OCI-LY1 (cell line): ENCODE measurements around the gene CAMTA1.

Experiments
- H2AFZ ChIP-seq: fragments of 200-600 bp; sonication (generic), shearing (Covaris generic); 2 replicates; pipeline ENCODE4 v1.6.0; 2014; ENCODE audit warnings: antibody characterized with exemption, mild to moderate bottlenecking, low read length
- H3F3A ChIP-seq: fragments of 200-600 bp; sonication (generic), shearing (Covaris generic); 2 replicates; pipeline ENCODE4 v1.6.0; 2014; ENCODE audit warnings: mild to moderate bottlenecking, antibody characterized with exemption, low read length, moderate library complexity; ENCODE audit not compliant: insufficient read depth
- H3K27ac ChIP-seq: fragments of 200-600 bp; sonication (generic); 2 replicates; pipeline ENCODE4 v1.5.1; 2014; ENCODE audit warnings: low read length, mixed run types, mild to moderate bottlenecking, low read depth; ENCODE audit not compliant: poor library complexity, severe bottlenecking
- H3K27me3 ChIP-seq: fragments of 200-600 bp; sonication (generic); 2 replicates; pipeline ENCODE4 v1.6.0; 2014; ENCODE audit warnings: antibody characterized with exemption, mild to moderate bottlenecking, low read length, moderate library complexity; ENCODE audit not compliant: insufficient read depth
- H3K36me3 ChIP-seq: fragments of 200-600 bp; sonication (generic); 2 replicates; pipeline ENCODE4 v1.6.1; 2014; ENCODE audit warnings: mild to moderate bottlenecking, antibody characterized with exemption, low read length, moderate library complexity, mixed read lengths; ENCODE audit not compliant: insufficient read depth
- H3K4me1 ChIP-seq: fragments of 200-600 bp; sonication (generic); 2 replicates; pipeline ENCODE4 v1.5.1; 2014; ENCODE audit warnings: mild to moderate bottlenecking, low read length, moderate library complexity; ENCODE audit not compliant: insufficient read depth, severe bottlenecking
- H3K4me2 ChIP-seq: fragments of 200-600 bp; sonication (generic), shearing (Covaris generic); 2 replicates; pipeline ENCODE4 v1.6.1; 2014; ENCODE audit warnings: low read length
- H3K4me3 ChIP-seq: fragments of 200-600 bp; sonication (generic); 2 replicates; pipeline ENCODE4 v1.5.1; 2014; ENCODE audit warnings: low read length, low read depth, mild to moderate bottlenecking, mixed read lengths; ENCODE audit not compliant: poor library complexity, severe bottlenecking
- H3K79me2 ChIP-seq: fragments of 200-600 bp; shearing (Covaris generic); 2 replicates; pipeline ENCODE4 v1.6.1; 2016; ENCODE audit warnings: mixed run types, low read length, mixed read lengths; ENCODE audit not compliant: insufficient read depth
- H3K9ac ChIP-seq: fragments of 200-600 bp; sonication (generic), shearing (Covaris generic); 2 replicates; pipeline ENCODE4 v1.6.1; 2014; ENCODE audit warnings: mild to moderate bottlenecking, low read length, mixed read lengths
- H3K9me2 ChIP-seq: fragments of 200-600 bp; sonication (generic), shearing (Covaris generic); 2 replicates; pipeline ENCODE4 v1.6.1; 2014; ENCODE audit warnings: low read depth, mild to moderate bottlenecking, low read length, mixed read lengths
- H3K9me3 ChIP-seq: fragments of 200-600 bp; shearing (Covaris generic); 2 replicates; pipeline ENCODE4 v1.6.1; 2014; ENCODE audit warnings: low read length, mixed read lengths
- H4K20me1 ChIP-seq: fragments of 200-600 bp; sonication (generic), shearing (Covaris generic); 2 replicates; pipeline ENCODE4 v1.6.0; 2016; ENCODE audit warnings: mild to moderate bottlenecking, low read length; ENCODE audit not compliant: insufficient read depth
- CTCF ChIP-seq: fragments of 200-600 bp; sonication (generic), shearing (Covaris generic); IDR thresholded peaks from 2 replicates; pipeline ENCODE4 v1.5.1; 2017; ENCODE audit warnings: mild to moderate bottlenecking, antibody characterized with exemption, low read length, moderate library complexity, mixed read lengths
- EZH2 ChIP-seq: fragments of 200-600 bp; sonication (generic), shearing (Covaris generic); IDR thresholded peaks from 2 replicates; pipeline ENCODE4 v1.8.0; 2017; ENCODE audit warnings: borderline replicate concordance, mixed run types, mild to moderate bottlenecking, antibody characterized with exemption, low read length, moderate library complexity, mixed read lengths

Gene CAMTA1

DNA sequence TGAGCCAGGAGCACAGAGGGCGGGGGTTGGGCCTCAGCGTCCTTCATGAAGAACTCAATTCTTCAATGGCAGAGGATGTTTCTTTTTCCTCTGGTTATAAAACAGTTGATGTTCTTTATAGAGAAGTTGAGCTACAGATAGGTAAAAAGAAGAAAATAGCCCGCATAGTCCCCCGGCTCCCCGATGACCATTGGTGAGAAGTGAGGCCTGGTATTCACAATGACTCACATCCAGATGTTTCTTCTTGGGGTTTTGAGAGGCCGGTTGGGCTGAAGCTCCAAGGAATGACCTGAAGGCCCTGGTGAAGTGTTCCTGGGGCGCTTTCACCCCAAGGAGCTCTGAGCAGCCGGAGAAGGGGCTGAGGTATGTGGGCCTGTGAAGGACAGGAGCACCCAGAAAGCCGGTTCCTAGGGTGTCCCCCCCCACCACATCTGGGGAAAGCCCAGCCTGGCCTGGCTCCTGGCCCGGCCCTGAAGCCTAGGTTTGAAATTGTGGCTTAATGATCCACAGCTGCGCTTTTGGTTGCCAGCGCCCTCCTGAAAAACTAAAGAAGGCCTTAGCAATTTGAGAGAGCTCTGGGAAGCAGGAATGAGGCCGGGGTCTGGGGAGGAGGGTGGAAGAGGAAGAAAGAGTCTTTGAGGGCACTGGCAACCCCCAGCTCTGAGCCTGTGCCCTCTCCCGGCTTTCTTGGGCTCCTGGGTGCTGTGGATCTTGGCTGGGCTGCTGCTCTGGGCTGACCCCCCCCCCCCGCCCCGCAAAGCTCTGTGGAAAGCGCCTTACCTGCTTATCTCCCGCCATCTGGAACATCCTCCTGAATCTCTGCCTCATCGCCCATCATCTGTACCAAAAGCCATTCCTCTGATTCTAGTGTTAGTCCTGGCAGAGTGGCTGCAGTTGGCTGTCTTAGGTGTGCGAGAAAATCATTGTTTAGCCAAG lies 444.7 kb downstream of the CAMTA1 start:
- H3K9ac ChIP-seq = no peak overlapping the region
- no peaks in the 10 kb centered on the region for H3K9me3 ChIP-seq
- H3K27ac ChIP-seq = no peak overlapping the region
- H3K27me3 ChIP-seq = no peaks in the 10 kb centered on the region; the same call in 1 of the 2 replicates
- H3F3A ChIP-seq = no peaks in the 10 kb centered on the region
- no peak overlapping the region for H3K4me2 ChIP-seq
- no peaks in the 10 kb centered on the region for H3K9me2 ChIP-seq
- H3K36me3 ChIP-seq = no peaks in the 10 kb centered on the region
- no peak for TF ChIP-seq EZH2
- no peak for TF ChIP-seq CTCF
- no peak overlapping the region for H3K4me3 ChIP-seq
- no peaks in the 10 kb centered on the region for H4K20me1 ChIP-seq
- H2AFZ ChIP-seq = no peak overlapping the region
- H3K4me1 ChIP-seq = no peaks in the 10 kb centered on the region
- no peaks in the 10 kb centered on the region for H3K79me2 ChIP-seq

DNA sequence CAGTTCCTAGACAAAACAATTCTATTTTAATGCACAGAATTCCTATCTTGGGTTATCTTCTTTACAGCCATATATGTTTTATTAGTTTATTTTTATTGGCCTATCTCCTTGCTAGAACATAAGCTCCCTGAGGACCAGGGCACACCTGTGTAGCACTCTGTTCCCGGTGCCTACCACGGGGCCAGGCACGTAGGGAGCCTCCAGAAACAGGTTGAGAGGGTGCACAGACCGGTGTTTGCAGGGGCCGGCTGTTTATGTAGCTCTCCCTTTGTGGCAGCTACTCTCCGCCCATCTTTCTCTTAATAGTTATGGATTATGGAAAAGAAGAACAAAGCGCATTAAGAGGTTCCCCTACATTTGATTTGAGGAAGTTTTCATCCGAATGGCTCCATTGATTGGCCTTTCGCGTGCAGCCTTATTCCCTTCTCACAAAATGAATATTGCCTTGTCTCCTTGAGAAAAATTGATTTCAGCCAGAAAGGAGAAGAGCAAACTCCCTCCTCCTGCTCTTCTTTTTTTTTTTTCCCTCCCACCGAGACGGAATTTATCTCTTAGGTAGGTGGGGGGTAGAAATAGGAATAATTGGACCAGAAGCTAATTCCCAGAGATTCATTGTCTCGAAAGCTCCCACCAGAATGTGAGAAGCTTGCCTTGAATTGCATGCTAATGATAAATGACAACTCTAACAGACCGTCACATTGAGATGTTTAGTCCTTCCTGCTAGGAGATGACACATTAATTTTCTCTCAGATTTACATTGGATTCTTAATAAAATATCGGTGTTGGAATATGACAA lies 447.4 kb downstream of the CAMTA1 start:
- TF ChIP-seq EZH2 (no peak), CTCF (no peak)

DNA sequence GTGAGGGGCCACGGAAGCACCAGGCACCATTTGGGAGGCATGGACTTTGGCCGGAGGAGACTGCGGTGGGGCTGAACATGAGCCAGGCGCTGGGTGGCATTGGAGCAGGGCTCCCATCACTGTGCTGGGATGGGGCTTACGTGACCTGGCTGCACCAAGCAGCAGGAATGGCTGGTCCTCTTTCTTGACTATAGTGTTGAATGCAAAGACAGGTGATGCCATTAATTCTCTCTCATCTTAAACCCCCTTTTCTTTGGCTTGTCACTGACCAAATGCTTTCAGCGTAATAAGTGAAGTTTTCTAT lies 447.9 kb downstream of the CAMTA1 start:
- Histone ChIP-seq H3K4me3 (no peak overlapping the region), H3K27ac (no peak overlapping the region), H3K27me3 (0 out of 2 replicates have a peak, but pooled peaks cover 7% of the 10 kb centered on the region), H3K79me2 (no peaks in the 10 kb centered on the region), H3K9me2 (no peaks in the 10 kb centered on the region), H3K36me3 (no peaks in the 10 kb centered on the region), H3F3A (no peaks in the 10 kb centered on the region), H4K20me1 (no peaks in the 10 kb centered on the region), H3K4me1 (no peaks in the 10 kb centered on the region), H3K4me2 (no peak overlapping the region), H3K9me3 (no peaks in the 10 kb centered on the region), H2AFZ (no peak overlapping the region), H3K9ac (no peak overlapping the region)
- TF ChIP-seq CTCF = no peak
- TF ChIP-seq EZH2 = no peak

More for the DNA sequence above, 447.4 kb downstream of the CAMTA1 start:
- Histone ChIP-seq H2AFZ (no peak overlapping the region), H4K20me1 (no peaks in the 10 kb centered on the region), H3K27me3 (0 out of 2 replicates have a peak, but pooled peaks cover 7% of the 10 kb centered on the region), H3K4me1 (no peaks in the 10 kb centered on the region), H3K9ac (no peak overlapping the region), H3K9me3 (no peaks in the 10 kb centered on the region), H3K27ac (no peak overlapping the region), H3K36me3 (no peaks in the 10 kb centered on the region), H3K4me3 (no peak overlapping the region), H3K79me2 (no peaks in the 10 kb centered on the region), H3K9me2 (no peaks in the 10 kb centered on the region), H3K4me2 (no peak overlapping the region), H3F3A (no peaks in the 10 kb centered on the region)
